Cardiac muscle cell (in vitro differentiated cells and primary cell): ENCODE data around the gene STAG1. TPM values are rescaled to one million over a fixed set of nuclear protein-coding genes. Genes with fewer than 3 reads are reported as not detected.
"Not testable (repeated sequence)": the region's sequence is repeated elsewhere in the genome, so short reads cannot be mapped to it uniquely, and the experiment has no call there.

Source experiments
- DNase-seq, 2 donors: peaks; one replicate each; pipeline versions ENCODE4 v3.0.0 to v3.0.0-alpha.2; 2010 to 2017; ENCODE audit warnings: low read depth in 1 of 2, low spot score in 1 of 2
- H3K27ac ChIP-seq: fragments of 200-600 bp; sonication (generic); 2 replicates; pipeline ENCODE4 v1.5.1; 2016
- H3K27me3 ChIP-seq: fragments of 200-600 bp; sonication (generic); 2 replicates; pipeline ENCODE4 v1.6.0; 2016; ENCODE audit warnings: control low read depth
- H3K36me3 ChIP-seq: fragments of 200-600 bp; sonication (generic); 2 replicates; pipeline ENCODE4 v1.5.1; 2016; ENCODE audit warnings: control low read depth
- H3K4me1 ChIP-seq: fragments of 200-600 bp; sonication (generic); 2 replicates; pipeline ENCODE4 v1.8.1; 2017; ENCODE audit warnings: low read depth, mild to moderate bottlenecking, mixed run types
- H3K4me3 ChIP-seq: fragments of 200-600 bp; sonication (generic); 2 replicates; pipeline ENCODE4 v1.5.1; 2016; ENCODE audit warnings: mild to moderate bottlenecking
- H3K9me3 ChIP-seq: fragments of 200-600 bp; sonication (generic); 2 replicates; pipeline ENCODE4 v1.5.1; 2017; ENCODE audit warnings: low read depth, mild to moderate bottlenecking, control low read depth
- polyA plus RNA-seq: library from polyadenylated mRNA; unstranded; fragments of >200 nt; fragmentation: Nextera tagmentation; extraction: Ambion mirVana; gene quantifications from 2 replicates; pipeline ENCODE4 v1.2.1, GENCODE V29; 2016
- total RNA-seq: library from RNA; depleted of rRNA; stranded (reverse); fragments of >200 nt; gene quantifications from 2 replicates; pipeline ENCODE4 v1.2.3, GENCODE V29; 2016
- TF ChIP-seq, protein P1 (sequence below): IDR thresholded peaks from 2 replicates; pipeline ENCODE4 v1.5.1; 2012; ENCODE audit warnings: low read depth, mild to moderate bottlenecking, low read length

STAG1 gene
- total and polyA plus RNA-seq, 2 experiments from 2014 or later = 12.7 to 18.3 TPM

DNA sequence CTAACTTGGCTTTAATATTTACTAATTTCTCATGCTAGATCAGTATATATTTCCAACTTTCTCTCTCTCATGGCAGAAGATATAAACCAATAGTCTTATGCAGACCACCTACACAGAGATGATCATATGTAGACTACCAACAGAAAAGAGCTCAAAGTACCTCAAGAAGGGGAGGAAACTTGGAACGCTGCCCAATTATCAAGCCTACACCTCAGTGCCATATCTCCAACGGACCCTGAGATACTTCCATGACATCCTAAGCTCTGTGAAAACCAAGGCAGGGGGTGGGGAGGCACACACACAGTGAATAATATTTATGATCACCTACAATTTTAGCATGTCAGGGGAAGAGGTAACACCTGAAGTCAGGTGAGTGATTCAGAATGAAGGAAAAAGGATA is 100.6 kb downstream of the STAG1 start:
- Histone ChIP-seq H3K9me3 (no peaks in the 10 kb centered on the region), H3K4me1 (no peaks in the 10 kb centered on the region), H3K27me3 (no peaks in the 10 kb centered on the region), H3K4me3 (no peak overlapping the region), H3K36me3 (no peaks in the 10 kb centered on the region), H3K27ac (no peak overlapping the region)
- TF ChIP-seq, protein P1, sequence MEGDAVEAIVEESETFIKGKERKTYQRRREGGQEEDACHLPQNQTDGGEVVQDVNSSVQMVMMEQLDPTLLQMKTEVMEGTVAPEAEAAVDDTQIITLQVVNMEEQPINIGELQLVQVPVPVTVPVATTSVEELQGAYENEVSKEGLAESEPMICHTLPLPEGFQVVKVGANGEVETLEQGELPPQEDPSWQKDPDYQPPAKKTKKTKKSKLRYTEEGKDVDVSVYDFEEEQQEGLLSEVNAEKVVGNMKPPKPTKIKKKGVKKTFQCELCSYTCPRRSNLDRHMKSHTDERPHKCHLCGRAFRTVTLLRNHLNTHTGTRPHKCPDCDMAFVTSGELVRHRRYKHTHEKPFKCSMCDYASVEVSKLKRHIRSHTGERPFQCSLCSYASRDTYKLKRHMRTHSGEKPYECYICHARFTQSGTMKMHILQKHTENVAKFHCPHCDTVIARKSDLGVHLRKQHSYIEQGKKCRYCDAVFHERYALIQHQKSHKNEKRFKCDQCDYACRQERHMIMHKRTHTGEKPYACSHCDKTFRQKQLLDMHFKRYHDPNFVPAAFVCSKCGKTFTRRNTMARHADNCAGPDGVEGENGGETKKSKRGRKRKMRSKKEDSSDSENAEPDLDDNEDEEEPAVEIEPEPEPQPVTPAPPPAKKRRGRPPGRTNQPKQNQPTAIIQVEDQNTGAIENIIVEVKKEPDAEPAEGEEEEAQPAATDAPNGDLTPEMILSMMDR = no peak
- DNase-seq = no peak

DNA sequence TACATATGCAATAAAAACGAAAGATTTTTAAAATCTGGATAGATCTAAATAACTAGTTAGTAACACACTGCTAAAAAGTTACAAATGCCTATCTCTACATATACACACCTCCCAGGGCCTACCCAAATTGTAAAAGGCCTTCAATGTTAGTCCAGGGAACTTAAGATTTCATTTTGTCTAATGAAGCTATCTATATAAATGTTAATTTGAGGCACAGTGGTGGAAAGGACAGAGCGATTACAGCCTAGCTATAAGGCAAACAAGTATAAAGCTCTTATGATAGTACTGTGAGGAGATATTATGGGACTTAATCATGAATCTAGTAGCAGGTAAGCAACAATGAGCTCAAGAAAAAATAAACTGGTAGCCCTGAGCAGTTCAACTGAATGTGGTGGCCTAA is 101.7 kb downstream of the STAG1 start:
- DNase-seq = no peak
- no peak overlapping the region for H3K4me3 ChIP-seq
- H3K4me1 ChIP-seq = no peaks in the 10 kb centered on the region
- TF ChIP-seq, protein P1 = no peak
- H3K27me3 ChIP-seq = no peaks in the 10 kb centered on the region
- no peaks in the 10 kb centered on the region for H3K36me3 ChIP-seq
- H3K27ac ChIP-seq = no peak overlapping the region
- no peaks in the 10 kb centered on the region for H3K9me3 ChIP-seq

DNA sequence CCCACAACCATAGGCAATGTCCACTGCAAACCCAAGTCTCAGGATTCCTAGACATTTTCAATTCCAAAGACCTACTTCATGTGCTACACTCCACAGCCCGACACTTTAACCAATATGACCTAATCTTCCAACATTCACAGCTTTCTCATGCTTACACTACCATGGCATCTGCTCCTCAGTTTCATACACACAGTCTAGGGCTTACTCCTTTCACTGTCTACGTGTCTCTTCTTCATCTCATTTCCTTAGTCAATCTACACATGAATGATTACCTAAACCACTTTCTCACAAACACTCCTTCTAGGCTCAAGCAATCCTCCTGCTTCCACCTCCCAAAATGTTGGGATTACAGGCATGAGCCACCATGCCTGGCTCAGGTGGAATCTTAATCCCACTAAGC is 106.3 kb downstream of the STAG1 start:
- no peak for DNase-seq
- H3K4me1 ChIP-seq = no peaks in the 10 kb centered on the region
- no peaks in the 10 kb centered on the region for H3K36me3 ChIP-seq
- TF ChIP-seq, protein P1 = no peak
- H3K4me3 ChIP-seq = no peak overlapping the region
- no peaks in the 10 kb centered on the region for H3K27me3 ChIP-seq
- H3K9me3 ChIP-seq = no peaks in the 10 kb centered on the region
- no peak overlapping the region for H3K27ac ChIP-seq

DNA sequence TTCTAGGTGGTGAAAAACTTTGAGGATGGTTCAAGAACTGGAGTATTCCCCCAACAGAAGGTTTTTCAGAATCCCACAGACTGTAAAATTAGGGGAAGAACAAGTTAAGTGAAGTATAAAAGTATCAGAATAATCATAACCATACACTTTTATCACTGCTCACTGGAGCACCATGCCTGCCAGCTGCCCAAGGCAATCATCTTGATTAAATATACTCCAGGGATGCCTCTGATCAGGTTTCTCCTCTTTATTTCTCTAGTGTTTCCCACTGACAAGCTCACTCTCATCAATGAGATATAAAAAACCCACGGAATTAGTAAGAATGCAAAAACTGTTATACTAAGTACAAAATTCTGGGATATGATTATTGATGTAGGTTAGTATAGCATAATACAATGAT is 108.0 kb downstream of the STAG1 start:
- no peak overlapping the region for H3K4me3 ChIP-seq
- TF ChIP-seq, protein P1 = no peak
- no peaks in the 10 kb centered on the region for H3K27me3 ChIP-seq
- no peaks in the 10 kb centered on the region for H3K36me3 ChIP-seq
- H3K9me3 ChIP-seq = no peaks in the 10 kb centered on the region
- no peak for DNase-seq
- H3K27ac ChIP-seq = no peak overlapping the region
- H3K4me1 ChIP-seq = no peaks in the 10 kb centered on the region

DNA sequence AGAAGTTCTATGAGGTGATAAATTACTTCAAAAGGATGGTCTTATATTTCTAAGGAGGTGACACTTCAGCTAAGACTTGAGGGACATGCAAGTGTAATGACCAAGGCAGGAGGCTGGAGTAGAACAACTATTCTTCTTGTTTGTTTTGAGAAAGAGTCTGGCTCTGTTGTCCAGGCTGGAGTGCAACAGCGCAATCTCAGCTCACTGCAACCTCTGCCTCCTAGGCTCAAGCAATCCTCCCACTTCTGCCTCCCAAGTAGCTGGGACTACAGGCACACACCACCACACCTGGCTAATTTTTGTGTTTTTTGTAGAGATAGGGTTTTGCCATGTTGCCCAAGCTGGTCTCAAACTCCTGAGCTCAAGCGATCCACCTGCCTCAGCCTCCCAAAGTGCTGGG is 108.8 kb downstream of the STAG1 start:
- not testable (repeated sequence) for DNase-seq, H3K36me3 ChIP-seq, H3K4me1 ChIP-seq, H3K4me3 ChIP-seq, H3K27me3 ChIP-seq, H3K9me3 ChIP-seq, H3K27ac ChIP-seq

DNA sequence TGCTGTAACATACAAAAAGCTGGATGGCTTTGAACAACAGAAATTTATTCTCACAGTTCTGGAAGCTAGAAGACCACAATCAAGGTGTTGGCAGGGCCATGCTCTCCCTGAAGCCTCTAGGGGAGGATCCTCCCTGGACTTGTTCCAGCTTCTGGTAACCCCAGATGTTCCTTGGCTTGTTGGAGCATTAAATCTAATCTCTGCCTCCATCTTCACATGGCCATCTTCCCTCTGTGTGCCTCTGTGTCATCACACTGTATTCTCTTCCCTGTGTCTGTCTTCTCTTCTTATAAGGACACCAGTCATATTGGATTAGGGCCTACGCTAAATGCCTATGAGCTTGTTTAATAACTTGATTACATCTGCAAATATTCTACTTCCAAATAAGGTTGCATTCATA is 109.5 kb downstream of the STAG1 start:
- H3K4me1 ChIP-seq = no peaks in the 10 kb centered on the region
- no peak for DNase-seq
- no peak overlapping the region for H3K4me3 ChIP-seq
- no peaks in the 10 kb centered on the region for H3K9me3 ChIP-seq
- H3K27ac ChIP-seq = no peak overlapping the region
- H3K36me3 ChIP-seq = no peaks in the 10 kb centered on the region
- TF ChIP-seq, protein P1 = no peak
- H3K27me3 ChIP-seq = no peaks in the 10 kb centered on the region
